ENCODE data around the gene ELN. TPM values are rescaled to one million over a fixed set of nuclear protein-coding genes. Genes with fewer than 3 reads are reported as not detected.

Gene ELN
- total and polyA plus RNA-seq, 2 of the 4 experiments (the other 2 are of a cell fraction): 2.2 to 14.3 TPM

DNA sequence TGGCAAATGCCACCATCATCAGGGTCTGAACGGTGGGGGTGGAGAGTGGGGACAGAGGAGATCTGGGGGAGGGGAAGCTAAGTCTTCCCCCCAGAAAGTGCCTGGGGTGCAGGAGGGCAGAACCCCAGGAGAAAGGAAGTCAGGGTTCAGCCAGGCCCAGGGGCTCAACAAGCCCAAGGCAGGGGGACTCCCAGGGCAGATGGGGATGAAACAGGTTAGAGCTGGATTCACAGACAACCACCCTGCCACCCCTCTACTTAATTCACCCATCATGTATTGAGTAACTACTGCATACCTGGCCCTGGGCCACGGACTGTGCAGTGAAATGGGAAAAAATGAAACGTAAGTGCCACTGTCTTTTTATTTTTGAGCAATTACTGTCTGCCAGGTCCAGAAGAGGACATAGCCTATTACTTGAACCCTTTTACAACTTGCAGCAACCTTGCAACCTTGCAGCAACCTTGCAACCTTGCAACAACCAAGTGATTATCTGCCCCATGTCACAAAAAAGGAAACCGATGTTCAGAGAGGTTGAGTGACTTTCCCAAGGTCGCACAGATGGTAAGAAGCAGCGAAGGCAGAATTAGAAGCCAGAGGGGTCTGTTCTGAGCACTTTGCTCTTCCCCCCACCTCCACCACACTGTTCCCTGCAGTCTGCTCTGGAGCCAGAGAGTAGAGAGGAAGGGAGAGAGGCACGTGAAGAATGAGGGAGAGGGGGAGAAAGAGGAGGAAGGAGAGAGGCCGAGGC, 4.8 kb downstream of the ELN start:
- no peak overlapping the region for H2BK20ac ChIP-seq (ENCODE audit: low read depth, low read length)
- H3K4ac ChIP-seq (ENCODE audit: low read depth, low read length): no peak overlapping the region; the same call in 1 of the 2 replicates
- H3K79me1 ChIP-seq (ENCODE audit: low read depth in 1 of 2, low read length in 2 of 2): peaks cover 0 to 10% of the 10 kb centered on the region in 2 experiments; a peak in 1 of 4 replicates
- dilution Hi-C loops (cut with HindIII; ENCODE audit: low sequenced_read_pairs, unreplicated experiment) (no loop called here), in situ Hi-C loops (cut with MboI; ENCODE audit: low sequenced_read_pairs) (no loop called here), intact Hi-C loops (cut with micrococcal nuclease) (loop anchor here (2.0 kb wide), 1 partner anchor 46 kb away; no protein-coding TSS in a partner anchor)
- H3K9me1 ChIP-seq (ENCODE audit: insufficient read depth, low read length): peaks cover 3% of the 10 kb centered on the region; the same call in 1 of the 2 replicates
- H3K9ac ChIP-seq (ENCODE audit: low read depth, low read length): no peak overlapping the region
- no peak overlapping the region for H2BK120ac ChIP-seq (ENCODE audit: low read depth, low read length)
- ChIA-PET CTCF (no interaction called here), POLR2A (ENCODE audit: unreplicated experiment) (no interaction called here)
- H2AFZ ChIP-seq (replicated peaks; ENCODE audit: low read length, poor library complexity): peak overlapping the region; percentile 44
- no peak overlapping the region for H2BK15ac ChIP-seq (ENCODE audit: low read depth, low read length)
- H3K9me3 ChIP-seq (ENCODE audit: control insufficient read depth, insufficient read depth, low read length): no peaks in the 10 kb centered on the region
- BruUV-seq (replicated peaks): no TSS peak
- no peaks in the 10 kb centered on the region for H4K20me1 ChIP-seq (ENCODE audit: insufficient read depth, low read length)
- no peak overlapping the region for H2AK9ac ChIP-seq (replicated peaks; ENCODE audit: low read depth, low read length, poor library complexity)
- no peaks in the 10 kb centered on the region for H3K27me3 ChIP-seq (ENCODE audit: control insufficient read depth, insufficient read depth, low read length)
- H4K8ac ChIP-seq (ENCODE audit: low read depth in 2 of 2, low read length in 2 of 2): no peak overlapping the region
- H3K36me3 ChIP-seq (ENCODE audit: control insufficient read depth, insufficient read depth, low read length): no peaks in the 10 kb centered on the region
- DNase-seq (no peak), ATAC-seq (ENCODE audit: low read depth) (no peak)
- no peak overlapping the region for H4K5ac ChIP-seq (ENCODE audit: low read depth, low read length)
- H4K91ac ChIP-seq (ENCODE audit: insufficient read depth, low read depth, low read length): no peak overlapping the region
- H3K4me2 ChIP-seq (ENCODE audit: low read depth, low read length): no peak overlapping the region
- TF ChIP-seq CEBPB (IDR thresholded peaks at IDR 0.05; ENCODE audit: low read depth, low read length) (no peak), MAFK (IDR thresholded peaks at IDR 0.05; ENCODE audit: low read depth, low read length) (no peak), RCOR1 (IDR thresholded peaks at IDR 0.05; ENCODE audit: insufficient replicate concordance, low read length) (no peak)
- H3K27ac ChIP-seq (ENCODE audit: insufficient read depth, low read length): no peak overlapping the region
- H2BK5ac ChIP-seq (ENCODE audit: low read depth, low read length, poor library complexity, severe bottlenecking): no peak overlapping the region
- no peak overlapping the region for H3K14ac ChIP-seq (replicated peaks; ENCODE audit: low read depth, low read length)
- H2AK5ac ChIP-seq (ENCODE audit: low read depth, low read length): no peak overlapping the region
- no peak overlapping the region for H3K18ac ChIP-seq (ENCODE audit: low read depth, low read length)
- no CpG with 5 or more reads among the region's 8 CpGs for WGBS, 2 experiments (ENCODE audit: extremely low coverage in 2 of 2, insufficient read length in 1 of 2)
- 0 out of 2 replicates have a peak overlapping the region, but pooled peaks have one; percentile 45 for H3K23ac ChIP-seq (ENCODE audit: low read depth, low read length)
- no peak overlapping the region for H3K4me3 ChIP-seq (ENCODE audit: insufficient read depth, low read depth, low read length)
- H3K4me1 ChIP-seq (ENCODE audit: control insufficient read depth, insufficient read depth, low read length): peaks cover 26% of the 10 kb centered on the region
- no peak overlapping the region for H3K56ac ChIP-seq (ENCODE audit: extremely low read depth, insufficient read depth, low read length)

Measured in IMR-90 (cell line).